Measurements from ENCODE around the gene DAND5.

Gene DAND5

GRCh38 chr19:12996406-12997094 is 27.2 kb downstream of the DAND5 start:
- Histone ChIP-seq H3K36me3 (ENCODE audit: control insufficient read depth, insufficient read depth, low read length) (no peaks in the 10 kb centered on the region), H3K27ac (ENCODE audit: low read depth, low read length) (no peak overlapping the region), H3K27me3 (ENCODE audit: control insufficient read depth, insufficient read depth, low read length) (peaks cover 92% of the 10 kb centered on the region)

DNA sequence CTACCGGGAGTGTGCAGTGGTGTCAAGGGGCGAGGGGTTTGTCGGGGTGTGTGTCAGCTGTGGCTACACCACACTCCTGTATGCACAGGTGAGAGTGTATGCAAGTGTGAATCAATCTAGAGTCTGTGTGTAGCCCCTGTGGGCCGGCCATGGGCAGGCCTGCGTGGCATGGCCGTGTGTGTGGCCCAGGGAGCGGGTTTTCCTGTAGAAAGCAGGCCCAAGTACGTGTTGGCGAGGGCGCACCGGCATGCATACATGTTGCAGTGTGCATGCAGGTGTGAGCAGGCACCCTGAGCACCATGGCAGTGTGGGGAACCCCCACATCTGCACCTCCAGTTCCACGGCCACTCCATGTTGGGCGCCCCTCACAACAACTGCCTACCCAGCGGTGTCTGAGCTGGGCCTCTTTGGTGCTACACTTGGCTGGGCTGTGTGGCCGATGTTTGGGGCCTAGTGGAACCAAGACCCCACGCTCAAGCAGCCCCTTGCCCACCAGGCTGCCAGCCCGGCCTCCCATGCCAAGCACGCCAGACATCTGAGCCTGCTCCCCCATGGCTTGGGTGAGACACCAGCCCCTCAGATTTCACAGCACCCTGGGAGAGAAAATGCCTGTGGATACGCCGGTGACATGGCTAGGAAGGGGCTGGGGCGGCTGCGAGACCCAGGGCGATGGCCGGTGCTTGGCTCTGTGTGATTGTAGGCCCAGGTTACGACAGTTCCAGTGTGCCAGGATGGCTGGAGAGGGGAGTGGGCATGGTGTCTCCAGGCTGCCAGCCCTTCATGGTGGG is 28.0 kb downstream of the DAND5 start:
- Histone ChIP-seq H3K27me3 (ENCODE audit: control insufficient read depth, insufficient read depth, low read length) (peaks cover 90% of the 10 kb centered on the region), H3K27ac (ENCODE audit: low read depth, low read length) (no peak overlapping the region), H3K4me3 (ENCODE audit: low read depth, low read length) (no peak overlapping the region), H3K9me3 (ENCODE audit: control insufficient read depth, insufficient read depth, low read depth, low read length) (no peaks in the 10 kb centered on the region), H3K36me3 (ENCODE audit: control insufficient read depth, insufficient read depth, low read length) (no peaks in the 10 kb centered on the region), H3K4me1 (ENCODE audit: control insufficient read depth, insufficient read depth, low read length) (peaks cover 3% of the 10 kb centered on the region; the same call in 1 of the 2 replicates), H3K9ac (ENCODE audit: low read length) (no peak overlapping the region)

More at GRCh38 chr19:12996406-12997094, 27.2 kb downstream of the DAND5 start:
- Histone ChIP-seq H3K4me1 (ENCODE audit: control insufficient read depth, insufficient read depth, low read length) (peaks cover 3% of the 10 kb centered on the region; the same call in 1 of the 2 replicates), H3K9me3 (ENCODE audit: control insufficient read depth, insufficient read depth, low read depth, low read length) (no peaks in the 10 kb centered on the region), H3K4me3 (ENCODE audit: low read depth, low read length) (peak overlapping the region; percentile 55), H3K9ac (ENCODE audit: low read length) (no peak overlapping the region)

GRCh38 chr19:12997967-12998940 is 28.9 kb downstream of the DAND5 start:
- H3K9ac ChIP-seq (ENCODE audit: low read length), result no peak overlapping the region
- H3K9me3 ChIP-seq (ENCODE audit: control insufficient read depth, insufficient read depth, low read depth, low read length), result no peaks in the 10 kb centered on the region
- H3K27ac ChIP-seq (ENCODE audit: low read depth, low read length), result no peak overlapping the region
- no peak overlapping the region for H3K4me3 ChIP-seq (ENCODE audit: low read depth, low read length)
- H3K4me1 ChIP-seq (ENCODE audit: control insufficient read depth, insufficient read depth, low read length), result peaks cover 3% of the 10 kb centered on the region; the same call in 1 of the 2 replicates
- peaks cover 91% of the 10 kb centered on the region for H3K27me3 ChIP-seq (ENCODE audit: control insufficient read depth, insufficient read depth, low read length)
- no peaks in the 10 kb centered on the region for H3K36me3 ChIP-seq (ENCODE audit: control insufficient read depth, insufficient read depth, low read length)

DNA sequence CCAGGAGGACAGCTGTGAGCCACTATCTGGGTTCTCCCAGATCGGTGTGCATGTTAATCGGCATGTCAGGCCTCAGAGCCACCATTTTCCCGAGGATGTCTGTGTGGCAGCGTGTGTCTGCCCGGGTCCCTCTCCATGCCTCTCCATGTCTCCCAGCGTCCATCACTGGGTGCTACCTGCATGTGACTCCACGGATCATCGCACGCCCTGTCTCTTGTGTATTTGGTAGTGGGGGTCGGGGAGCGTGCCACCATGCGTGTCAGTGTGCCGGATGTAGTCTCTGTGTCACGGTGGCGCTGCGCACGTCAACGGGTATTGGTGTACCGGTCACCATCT is 31.8 kb downstream of the DAND5 start:
- Histone ChIP-seq H3K4me3 (ENCODE audit: low read depth, low read length) (no peak overlapping the region), H3K27me3 (ENCODE audit: control insufficient read depth, insufficient read depth, low read length) (peaks cover 95% of the 10 kb centered on the region)

GRCh38 chr19:13001502-13002165 is 32.3 kb downstream of the DAND5 start:
- peaks cover 95% of the 10 kb centered on the region for H3K27me3 ChIP-seq (ENCODE audit: control insufficient read depth, insufficient read depth, low read length)

More for the DNA sequence above, 31.8 kb downstream of the DAND5 start:
- no peak overlapping the region for H3K9ac ChIP-seq (ENCODE audit: low read length)
- peaks cover under 1% of the 10 kb centered on the region; the same call in 1 of the 2 replicates for H3K4me1 ChIP-seq (ENCODE audit: control insufficient read depth, insufficient read depth, low read length)
- no peaks in the 10 kb centered on the region for H3K9me3 ChIP-seq (ENCODE audit: control insufficient read depth, insufficient read depth, low read depth, low read length)
- H3K36me3 ChIP-seq (ENCODE audit: control insufficient read depth, insufficient read depth, low read length), result no peaks in the 10 kb centered on the region
- H3K27ac ChIP-seq (ENCODE audit: low read depth, low read length), result no peak overlapping the region

DNA sequence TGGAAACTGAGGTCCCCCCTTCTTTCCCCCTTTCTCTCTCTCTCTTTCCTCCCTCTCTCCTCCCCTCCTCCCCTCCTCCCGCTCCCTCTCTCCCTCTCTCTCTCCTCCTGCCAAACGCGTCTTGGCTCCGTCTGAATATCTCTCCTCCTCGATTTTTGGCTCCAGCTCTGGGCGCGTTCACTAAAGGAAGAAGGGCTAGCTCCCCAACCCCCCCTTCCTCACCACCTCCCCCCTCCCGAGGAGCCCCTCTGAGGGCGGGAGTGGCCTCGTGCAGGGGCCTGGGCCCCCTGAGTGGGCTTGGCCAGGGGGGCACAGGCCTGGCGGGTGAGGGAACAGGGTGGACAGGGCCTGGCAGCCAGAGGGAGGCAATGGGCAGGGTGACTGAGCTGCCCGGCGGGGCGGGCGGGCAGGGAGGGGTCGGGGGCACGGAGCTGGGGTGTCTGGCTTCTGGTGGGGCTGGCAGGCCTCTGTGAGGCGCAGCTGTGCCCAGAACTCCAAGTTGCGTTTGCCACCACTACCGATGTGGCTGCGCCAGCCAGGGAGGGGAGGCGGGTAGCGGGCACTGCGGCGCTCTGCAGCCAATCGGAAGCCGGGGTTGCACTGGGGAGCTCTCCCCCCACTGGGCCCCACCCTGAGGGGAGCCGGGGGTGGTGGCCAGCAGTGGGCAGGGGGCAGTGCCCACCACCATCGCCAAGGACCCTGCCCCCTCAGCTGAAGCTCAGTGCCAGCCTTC is 33.0 kb downstream of the DAND5 start:
- H3K27ac ChIP-seq (ENCODE audit: low read depth, low read length), result no peak overlapping the region
- H3K9me3 ChIP-seq (ENCODE audit: control insufficient read depth, insufficient read depth, low read depth, low read length), result no peaks in the 10 kb centered on the region
- H3K4me3 ChIP-seq (ENCODE audit: low read depth, low read length), result no peak overlapping the region
- H3K36me3 ChIP-seq (ENCODE audit: control insufficient read depth, insufficient read depth, low read length), result no peaks in the 10 kb centered on the region
- no peaks in the 10 kb centered on the region for H3K4me1 ChIP-seq (ENCODE audit: control insufficient read depth, insufficient read depth, low read length)
- peaks cover 95% of the 10 kb centered on the region for H3K27me3 ChIP-seq (ENCODE audit: control insufficient read depth, insufficient read depth, low read length)
- H3K9ac ChIP-seq (ENCODE audit: low read length), result no peak overlapping the region

More at GRCh38 chr19:13001502-13002165, 32.3 kb downstream of the DAND5 start:
- Histone ChIP-seq H3K4me3 (ENCODE audit: low read depth, low read length) (no peak overlapping the region), H3K4me1 (ENCODE audit: control insufficient read depth, insufficient read depth, low read length) (no peaks in the 10 kb centered on the region), H3K27ac (ENCODE audit: low read depth, low read length) (no peak overlapping the region), H3K36me3 (ENCODE audit: control insufficient read depth, insufficient read depth, low read length) (no peaks in the 10 kb centered on the region), H3K9ac (ENCODE audit: low read length) (no peak overlapping the region), H3K9me3 (ENCODE audit: control insufficient read depth, insufficient read depth, low read depth, low read length) (no peaks in the 10 kb centered on the region)

DNA sequence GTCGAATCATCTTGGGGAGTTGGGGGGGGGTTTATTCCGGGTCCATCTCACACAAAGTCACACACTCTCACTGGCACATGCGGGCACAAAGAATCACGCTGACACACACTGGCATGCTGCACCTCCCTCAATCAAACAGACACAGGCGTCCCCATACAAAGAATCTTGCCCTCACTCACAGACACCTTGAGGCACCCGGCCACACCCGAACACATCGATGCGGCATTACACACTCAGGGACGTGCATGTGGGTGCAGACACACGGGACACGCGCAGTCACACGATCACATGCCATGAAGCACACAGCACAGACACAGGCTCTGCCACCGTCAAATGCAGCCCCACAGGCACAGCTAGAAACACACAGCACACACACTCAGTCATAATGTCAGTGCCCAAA is 33.7 kb downstream of the DAND5 start:
- H3K9ac ChIP-seq (ENCODE audit: low read length), result no peak overlapping the region
- H3K9me3 ChIP-seq (ENCODE audit: control insufficient read depth, insufficient read depth, low read depth, low read length), result no peaks in the 10 kb centered on the region
- no peaks in the 10 kb centered on the region for H3K4me1 ChIP-seq (ENCODE audit: control insufficient read depth, insufficient read depth, low read length)
- no peaks in the 10 kb centered on the region for H3K36me3 ChIP-seq (ENCODE audit: control insufficient read depth, insufficient read depth, low read length)
- no peak overlapping the region for H3K27ac ChIP-seq (ENCODE audit: low read depth, low read length)
- peaks cover 95% of the 10 kb centered on the region for H3K27me3 ChIP-seq (ENCODE audit: control insufficient read depth, insufficient read depth, low read length)
- H3K4me3 ChIP-seq (ENCODE audit: low read depth, low read length), result no peak overlapping the region

- H3K36me3 ChIP-seq (ENCODE audit: control insufficient read depth, insufficient read depth, low read length), result no peaks in the 10 kb centered on the region
- H3K27ac ChIP-seq (ENCODE audit: low read depth, low read length), result no peak overlapping the region
- no peak overlapping the region for H3K9ac ChIP-seq (ENCODE audit: low read length)
- H3K4me3 ChIP-seq (ENCODE audit: low read depth, low read length), result no peak overlapping the region
- no peaks in the 10 kb centered on the region for H3K4me1 ChIP-seq (ENCODE audit: control insufficient read depth, insufficient read depth, low read length)
- no peaks in the 10 kb centered on the region for H3K9me3 ChIP-seq (ENCODE audit: control insufficient read depth, insufficient read depth, low read depth, low read length)
- H3K27me3 ChIP-seq (ENCODE audit: control insufficient read depth, insufficient read depth, low read length), result peaks cover 96% of the 10 kb centered on the region
These were observed 34.9 kb downstream of the DAND5 start for GRCh38 chr19:13004273-13004672.

GRCh38 chr19:13005253-13005652 is 35.9 kb downstream of the DAND5 start:
- Histone ChIP-seq H3K4me3 (ENCODE audit: low read depth, low read length) (no peak overlapping the region), H3K27ac (ENCODE audit: low read depth, low read length) (no peak overlapping the region), H3K4me1 (ENCODE audit: control insufficient read depth, insufficient read depth, low read length) (peaks cover 9% of the 10 kb centered on the region), H3K9me3 (ENCODE audit: control insufficient read depth, insufficient read depth, low read depth, low read length) (no peaks in the 10 kb centered on the region), H3K27me3 (ENCODE audit: control insufficient read depth, insufficient read depth, low read length) (peaks cover 96% of the 10 kb centered on the region), H3K36me3 (ENCODE audit: control insufficient read depth, insufficient read depth, low read length) (no peaks in the 10 kb centered on the region), H3K9ac (ENCODE audit: low read length) (no peak overlapping the region)

DNA sequence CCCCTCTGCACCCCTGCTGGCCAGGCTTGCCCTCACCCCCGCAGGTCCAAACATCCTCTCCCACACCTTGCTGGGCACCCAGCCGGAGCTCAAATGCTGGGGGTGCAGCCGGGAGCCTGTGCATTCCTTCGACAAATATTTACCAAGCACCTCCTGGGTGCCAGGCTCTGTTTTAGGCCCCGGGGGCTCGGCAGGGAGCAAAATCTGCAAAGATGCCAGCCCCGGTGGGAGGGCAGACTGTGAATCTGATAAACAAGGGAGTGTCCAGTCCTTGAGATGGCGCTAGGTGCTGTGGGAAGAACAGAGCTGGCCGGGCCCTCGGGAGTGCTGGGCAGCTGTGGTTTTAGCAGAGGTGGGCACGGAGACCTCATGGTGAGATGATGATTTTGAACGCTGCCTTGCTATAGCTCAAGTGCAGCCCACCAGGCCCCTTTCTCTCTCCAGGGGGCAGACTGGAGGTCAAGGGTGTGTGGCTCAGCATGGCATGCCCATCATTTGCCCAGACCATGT is 36.5 kb downstream of the DAND5 start:
- no peak overlapping the region for H3K27ac ChIP-seq (ENCODE audit: low read depth, low read length)
- H3K9me3 ChIP-seq (ENCODE audit: control insufficient read depth, insufficient read depth, low read depth, low read length), result no peaks in the 10 kb centered on the region
- no peak overlapping the region for H3K4me3 ChIP-seq (ENCODE audit: low read depth, low read length)
- no peak overlapping the region for H3K9ac ChIP-seq (ENCODE audit: low read length)
- peaks cover 13% of the 10 kb centered on the region for H3K4me1 ChIP-seq (ENCODE audit: control insufficient read depth, insufficient read depth, low read length)
- peaks cover 96% of the 10 kb centered on the region for H3K27me3 ChIP-seq (ENCODE audit: control insufficient read depth, insufficient read depth, low read length)
- no peaks in the 10 kb centered on the region for H3K36me3 ChIP-seq (ENCODE audit: control insufficient read depth, insufficient read depth, low read length)

Data from HUES6 (cell line).